HEK293 (cell line): Measurements from ENCODE around the gene ATF6B.
A peak's percentile ranks its signal among the peaks of the same experiment; 100 is the strongest.

Experiments
- CTCF ChIA-PET: fragments of 350-600 bp; formaldehyde crosslinking; extraction: SDS; loops from one replicate; lab custom pipeline; 2021; ENCODE audit warnings: antibody characterized with exemption; lab: Yijun Ruan, JAX
- POLR2A ChIA-PET: fragments of 300-600 bp; formaldehyde crosslinking; extraction: SDS; loops from one replicate; lab custom pipeline; 2020; ENCODE audit warnings: antibody characterized with exemption, inconsistent platforms; lab: Yijun Ruan, JAX
- H3K27ac ChIP-seq: fragments of 200-500 bp; sonication (Bioruptor generic); 2 replicates; pipeline ENCODE4 v1.5.1; 2014; ENCODE audit warnings: low read depth, low read length, control low read depth, inconsistent platforms; ENCODE audit errors: extremely low read depth
- H3K36me3 ChIP-seq, 2 experiments: fragments of 200-500 bp in 1 of 2; sonication (Bioruptor generic) in 1 of 2; 1 replicate in 1 of 2; 2 replicates in 1 of 2; pipeline ENCODE4 v1.5.1; 2014 to 2017; ENCODE audit warnings: inconsistent platforms in 2 of 2, low read length in 2 of 2; ENCODE audit not compliant: control insufficient read depth in 2 of 2, insufficient read depth in 1 of 2
- H3K4me1 ChIP-seq: fragments of 200-500 bp; sonication (Bioruptor generic); 2 replicates; pipeline ENCODE4 v1.5.1; 2014; ENCODE audit warnings: mild to moderate bottlenecking, low read length, inconsistent platforms; ENCODE audit not compliant: control insufficient read depth, insufficient read depth
- H3K4me3 ChIP-seq: 2 replicates; pipeline ENCODE4 v1.5.1; 2011; ENCODE audit warnings: low read depth, mild to moderate bottlenecking, control low read depth, low read length, moderate library complexity
- H3K9me3 ChIP-seq: fragments of 200-500 bp; sonication (Bioruptor generic); 2 replicates; pipeline ENCODE4 v1.5.1; 2014; ENCODE audit warnings: low read depth, low read length, inconsistent platforms; ENCODE audit not compliant: control insufficient read depth, insufficient read depth
- BCL11B ChIP-seq: fragments of 450-650 bp; formaldehyde crosslinking; IDR thresholded peaks from 2 replicates; pipeline ENCODE4 v1.5.1; 2016; ENCODE audit warnings: low read depth, missing biosample characterization, missing genetic modification characterization
- HOXD13 ChIP-seq: sonication (generic); formaldehyde crosslinking; IDR thresholded peaks from 2 replicates; pipeline ENCODE4 v1.8.0; 2022; ENCODE audit warnings: missing genetic modification reagents, borderline replicate concordance
- ZBTB21 ChIP-seq: fragments of 450-650 bp; formaldehyde crosslinking; IDR thresholded peaks from 2 replicates; pipeline ENCODE4 v1.5.1; 2017; ENCODE audit warnings: missing biosample characterization, missing genetic modification characterization
- ZEB2 ChIP-seq: fragments of 450-650 bp; formaldehyde crosslinking; IDR thresholded peaks from 2 replicates; pipeline ENCODE4 v1.5.1; 2016; ENCODE audit warnings: missing biosample characterization, missing genetic modification characterization
- ZNF169 ChIP-seq: fragments of 450-650 bp; formaldehyde crosslinking; IDR thresholded peaks from 2 replicates; pipeline ENCODE4 v1.5.1; 2016; ENCODE audit warnings: missing biosample characterization, missing genetic modification characterization
- ZNF23 ChIP-seq: fragments of 450-650 bp; formaldehyde crosslinking; IDR thresholded peaks from 2 replicates; pipeline ENCODE4 v1.5.1; 2016; ENCODE audit warnings: missing biosample characterization, missing genetic modification characterization, borderline replicate concordance
- ZNF354C ChIP-seq: fragments of 450-650 bp; formaldehyde crosslinking; IDR thresholded peaks from 2 replicates; pipeline ENCODE4 v1.5.1; 2016; ENCODE audit warnings: missing biosample characterization, missing genetic modification characterization, low read depth, borderline replicate concordance
- ZNF404 ChIP-seq: fragments of 450-650 bp; formaldehyde crosslinking; IDR thresholded peaks from 2 replicates; pipeline ENCODE4 v1.5.1; 2017; ENCODE audit warnings: missing biosample characterization, missing genetic modification characterization
- ZNF623 ChIP-seq: fragments of 450-650 bp; formaldehyde crosslinking; IDR thresholded peaks from 2 replicates; pipeline ENCODE4 v1.5.1; 2016; ENCODE audit warnings: missing biosample characterization, missing genetic modification characterization
- ZNF654 ChIP-seq: fragments of 450-650 bp; formaldehyde crosslinking; IDR thresholded peaks from 2 replicates; pipeline ENCODE4 v1.5.1; 2016; ENCODE audit warnings: low read depth, missing biosample characterization, missing genetic modification characterization
- TF ChIP-seq, protein P1 (sequence below): fragments of 450-650 bp; formaldehyde crosslinking; IDR thresholded peaks from 2 replicates; pipeline ENCODE4 v1.5.1; 2017; ENCODE audit warnings: missing biosample characterization, missing genetic modification characterization
- TF ChIP-seq, protein P2 (sequence below): fragments of 450-650 bp; formaldehyde crosslinking; IDR thresholded peaks from 2 replicates; pipeline ENCODE4 v1.5.1; 2016; ENCODE audit warnings: missing biosample characterization, missing genetic modification characterization
- TF ChIP-seq, protein P3 (sequence below): fragments of 450-650 bp; formaldehyde crosslinking; IDR thresholded peaks from 2 replicates; pipeline ENCODE4 v1.5.1; 2016; ENCODE audit warnings: missing biosample characterization, missing genetic modification characterization
- TF ChIP-seq, protein P4 (sequence below): fragments of 450-650 bp; formaldehyde crosslinking; IDR thresholded peaks from 2 replicates; pipeline ENCODE4 v1.5.1; 2016; ENCODE audit warnings: missing biosample characterization, missing genetic modification characterization

Gene ATF6B

DNA sequence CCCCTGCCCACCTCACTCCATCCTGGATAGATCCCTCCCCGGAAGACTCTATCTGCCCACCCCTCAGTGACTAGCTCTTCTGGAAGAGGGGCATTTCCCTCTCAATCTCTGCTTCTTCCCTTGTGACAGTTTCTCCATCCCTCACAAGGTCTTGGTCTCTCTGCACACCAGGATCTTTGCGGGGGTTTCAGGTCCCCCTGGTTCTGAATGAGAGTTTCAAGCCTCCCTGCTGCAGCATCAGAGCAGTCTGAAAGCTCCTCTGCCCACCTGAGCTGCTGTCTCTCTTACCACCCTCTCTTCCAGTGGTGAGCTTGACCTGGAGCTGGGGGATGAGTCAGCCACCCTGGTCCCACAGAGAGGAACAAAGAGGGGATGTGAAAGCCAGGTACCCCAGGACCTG, 43.3 kb downstream of the ATF6B start:
- Histone ChIP-seq H3K4me1 (no peaks in the 10 kb centered on the region), H3K4me3 (no peak overlapping the region), H3K9me3 (no peaks in the 10 kb centered on the region), H3K36me3 (no peaks in the 10 kb centered on the region), H3K27ac (no peak overlapping the region)
- ChIA-PET CTCF (interaction anchor here (0.8 to 1.1 kb wide), 3 partner anchors 9 to 26 kb away, joined by 3 to 6 read pairs (median 4); no protein-coding TSS in a partner anchor), POLR2A (no interaction called here)
- TF ChIP-seq, protein P1, sequence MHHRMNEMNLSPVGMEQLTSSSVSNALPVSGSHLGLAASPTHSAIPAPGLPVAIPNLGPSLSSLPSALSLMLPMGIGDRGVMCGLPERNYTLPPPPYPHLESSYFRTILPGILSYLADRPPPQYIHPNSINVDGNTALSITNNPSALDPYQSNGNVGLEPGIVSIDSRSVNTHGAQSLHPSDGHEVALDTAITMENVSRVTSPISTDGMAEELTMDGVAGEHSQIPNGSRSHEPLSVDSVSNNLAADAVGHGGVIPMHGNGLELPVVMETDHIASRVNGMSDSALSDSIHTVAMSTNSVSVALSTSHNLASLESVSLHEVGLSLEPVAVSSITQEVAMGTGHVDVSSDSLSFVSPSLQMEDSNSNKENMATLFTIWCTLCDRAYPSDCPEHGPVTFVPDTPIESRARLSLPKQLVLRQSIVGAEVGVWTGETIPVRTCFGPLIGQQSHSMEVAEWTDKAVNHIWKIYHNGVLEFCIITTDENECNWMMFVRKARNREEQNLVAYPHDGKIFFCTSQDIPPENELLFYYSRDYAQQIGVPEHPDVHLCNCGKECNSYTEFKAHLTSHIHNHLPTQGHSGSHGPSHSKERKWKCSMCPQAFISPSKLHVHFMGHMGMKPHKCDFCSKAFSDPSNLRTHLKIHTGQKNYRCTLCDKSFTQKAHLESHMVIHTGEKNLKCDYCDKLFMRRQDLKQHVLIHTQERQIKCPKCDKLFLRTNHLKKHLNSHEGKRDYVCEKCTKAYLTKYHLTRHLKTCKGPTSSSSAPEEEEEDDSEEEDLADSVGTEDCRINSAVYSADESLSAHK (tag by site-specific recombination) = peak; percentile 98
- no peak for TF ChIP-seq ZNF354C

DNA sequence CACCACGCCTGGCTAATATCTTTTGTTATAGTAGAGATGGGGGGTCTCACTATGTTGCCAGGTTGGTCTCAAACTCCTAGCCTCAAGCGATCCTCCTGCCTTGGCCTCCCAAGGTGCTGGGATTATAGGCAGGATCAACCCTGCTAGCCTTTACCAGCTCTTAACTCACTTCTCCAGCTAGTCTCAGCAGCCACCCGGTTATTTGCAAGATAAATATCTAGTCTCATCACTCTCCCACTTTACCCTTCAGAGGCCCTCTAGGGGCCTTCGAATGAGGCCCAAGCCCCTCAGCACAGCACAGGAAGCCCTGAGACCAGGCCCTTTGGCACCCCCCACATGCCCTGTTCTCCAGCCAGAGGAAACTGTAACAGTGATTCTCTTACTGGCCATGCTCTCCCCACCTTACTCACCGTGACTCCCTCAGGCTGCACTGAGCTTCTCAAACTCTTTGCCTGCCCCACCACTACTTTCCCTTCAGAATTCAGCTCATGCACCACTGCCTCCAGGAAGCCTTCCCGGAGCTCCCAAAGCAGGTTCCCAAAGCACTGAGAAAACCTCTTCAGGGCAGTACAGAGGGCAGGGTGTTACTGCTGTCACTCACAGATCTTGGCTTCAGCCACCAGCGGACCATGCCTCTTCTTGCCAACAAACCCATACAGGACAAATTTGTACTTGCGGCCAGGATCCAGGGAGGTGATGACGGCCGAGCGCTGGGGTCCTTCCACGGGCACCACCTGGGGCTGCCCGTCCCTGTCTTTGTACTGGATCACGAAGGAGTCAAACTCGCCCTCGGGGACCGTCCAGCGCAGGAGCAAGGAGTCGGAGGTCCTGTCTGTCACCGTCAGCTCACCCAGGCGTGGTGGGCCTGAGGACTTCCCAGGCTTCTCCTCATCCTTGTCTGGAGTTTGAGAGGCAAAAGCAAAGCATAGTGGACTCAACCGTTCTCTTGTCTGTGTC, 44.0 kb downstream of the ATF6B start:
- POLR2A ChIA-PET = no interaction called here
- Histone ChIP-seq H3K4me1 (no peaks in the 10 kb centered on the region), H3K4me3 (no peak overlapping the region), H3K9me3 (no peaks in the 10 kb centered on the region), H3K36me3 (no peaks in the 10 kb centered on the region), H3K27ac (no peak overlapping the region)
- CTCF ChIA-PET = interaction anchor here (0.6 to 1.5 kb wide), 4 partner anchors 11 to 15 kb away, joined by 3 to 6 read pairs (median 4); no protein-coding TSS in a partner anchor
- TF ChIP-seq ZNF623 (no peak), BCL11B (tag by site-specific recombination) (no peak), ZNF169 (no peak), ZNF654 (tag by site-specific recombination) (no peak), ZNF404 (tag by site-specific recombination) (no peak), HOXD13 (CRISPR knock-in tag) (no peak), ZNF23 (tag by site-specific recombination) (no peak), ZEB2 (tag by site-specific recombination) (no peak), ZBTB21 (tag by site-specific recombination) (no peak)
- TF ChIP-seq, protein P2, sequence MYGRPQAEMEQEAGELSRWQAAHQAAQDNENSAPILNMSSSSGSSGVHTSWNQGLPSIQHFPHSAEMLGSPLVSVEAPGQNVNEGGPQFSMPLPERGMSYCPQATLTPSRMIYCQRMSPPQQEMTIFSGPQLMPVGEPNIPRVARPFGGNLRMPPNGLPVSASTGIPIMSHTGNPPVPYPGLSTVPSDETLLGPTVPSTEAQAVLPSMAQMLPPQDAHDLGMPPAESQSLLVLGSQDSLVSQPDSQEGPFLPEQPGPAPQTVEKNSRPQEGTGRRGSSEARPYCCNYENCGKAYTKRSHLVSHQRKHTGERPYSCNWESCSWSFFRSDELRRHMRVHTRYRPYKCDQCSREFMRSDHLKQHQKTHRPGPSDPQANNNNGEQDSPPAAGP (tag by site-specific recombination) = no peak
- TF ChIP-seq, protein P3, sequence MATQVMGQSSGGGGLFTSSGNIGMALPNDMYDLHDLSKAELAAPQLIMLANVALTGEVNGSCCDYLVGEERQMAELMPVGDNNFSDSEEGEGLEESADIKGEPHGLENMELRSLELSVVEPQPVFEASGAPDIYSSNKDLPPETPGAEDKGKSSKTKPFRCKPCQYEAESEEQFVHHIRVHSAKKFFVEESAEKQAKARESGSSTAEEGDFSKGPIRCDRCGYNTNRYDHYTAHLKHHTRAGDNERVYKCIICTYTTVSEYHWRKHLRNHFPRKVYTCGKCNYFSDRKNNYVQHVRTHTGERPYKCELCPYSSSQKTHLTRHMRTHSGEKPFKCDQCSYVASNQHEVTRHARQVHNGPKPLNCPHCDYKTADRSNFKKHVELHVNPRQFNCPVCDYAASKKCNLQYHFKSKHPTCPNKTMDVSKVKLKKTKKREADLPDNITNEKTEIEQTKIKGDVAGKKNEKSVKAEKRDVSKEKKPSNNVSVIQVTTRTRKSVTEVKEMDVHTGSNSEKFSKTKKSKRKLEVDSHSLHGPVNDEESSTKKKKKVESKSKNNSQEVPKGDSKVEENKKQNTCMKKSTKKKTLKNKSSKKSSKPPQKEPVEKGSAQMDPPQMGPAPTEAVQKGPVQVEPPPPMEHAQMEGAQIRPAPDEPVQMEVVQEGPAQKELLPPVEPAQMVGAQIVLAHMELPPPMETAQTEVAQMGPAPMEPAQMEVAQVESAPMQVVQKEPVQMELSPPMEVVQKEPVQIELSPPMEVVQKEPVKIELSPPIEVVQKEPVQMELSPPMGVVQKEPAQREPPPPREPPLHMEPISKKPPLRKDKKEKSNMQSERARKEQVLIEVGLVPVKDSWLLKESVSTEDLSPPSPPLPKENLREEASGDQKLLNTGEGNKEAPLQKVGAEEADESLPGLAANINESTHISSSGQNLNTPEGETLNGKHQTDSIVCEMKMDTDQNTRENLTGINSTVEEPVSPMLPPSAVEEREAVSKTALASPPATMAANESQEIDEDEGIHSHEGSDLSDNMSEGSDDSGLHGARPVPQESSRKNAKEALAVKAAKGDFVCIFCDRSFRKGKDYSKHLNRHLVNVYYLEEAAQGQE (tag by site-specific recombination) = no peak
- TF ChIP-seq, protein P4, sequence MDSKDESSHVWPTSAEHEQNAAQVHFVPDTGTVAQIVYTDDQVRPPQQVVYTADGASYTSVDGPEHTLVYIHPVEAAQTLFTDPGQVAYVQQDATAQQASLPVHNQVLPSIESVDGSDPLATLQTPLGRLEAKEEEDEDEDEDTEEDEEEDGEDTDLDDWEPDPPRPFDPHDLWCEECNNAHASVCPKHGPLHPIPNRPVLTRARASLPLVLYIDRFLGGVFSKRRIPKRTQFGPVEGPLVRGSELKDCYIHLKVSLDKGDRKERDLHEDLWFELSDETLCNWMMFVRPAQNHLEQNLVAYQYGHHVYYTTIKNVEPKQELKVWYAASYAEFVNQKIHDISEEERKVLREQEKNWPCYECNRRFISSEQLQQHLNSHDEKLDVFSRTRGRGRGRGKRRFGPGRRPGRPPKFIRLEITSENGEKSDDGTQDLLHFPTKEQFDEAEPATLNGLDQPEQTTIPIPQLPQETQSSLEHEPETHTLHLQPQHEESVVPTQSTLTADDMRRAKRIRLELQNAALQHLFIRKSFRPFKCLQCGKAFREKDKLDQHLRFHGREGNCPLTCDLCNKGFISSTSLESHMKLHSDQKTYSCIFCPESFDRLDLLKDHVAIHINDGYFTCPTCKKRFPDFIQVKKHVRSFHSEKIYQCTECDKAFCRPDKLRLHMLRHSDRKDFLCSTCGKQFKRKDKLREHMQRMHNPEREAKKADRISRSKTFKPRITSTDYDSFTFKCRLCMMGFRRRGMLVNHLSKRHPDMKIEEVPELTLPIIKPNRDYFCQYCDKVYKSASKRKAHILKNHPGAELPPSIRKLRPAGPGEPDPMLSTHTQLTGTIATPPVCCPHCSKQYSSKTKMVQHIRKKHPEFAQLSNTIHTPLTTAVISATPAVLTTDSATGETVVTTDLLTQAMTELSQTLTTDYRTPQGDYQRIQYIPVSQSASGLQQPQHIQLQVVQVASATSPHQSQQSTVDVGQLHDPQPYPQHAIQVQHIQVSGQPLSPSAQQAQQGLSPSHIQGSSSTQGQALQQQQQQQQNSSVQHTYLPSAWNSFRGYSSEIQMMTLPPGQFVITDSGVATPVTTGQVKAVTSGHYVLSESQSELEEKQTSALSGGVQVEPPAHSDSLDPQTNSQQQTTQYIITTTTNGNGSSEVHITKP (tag by site-specific recombination) = no peak
- TF ChIP-seq, all 188 proteins: peak for 0
